ENCODE measurements around the gene SYTL3.

GRCh38 chr6:158751921-158752320, 102.1 kb downstream of the SYTL3 start:
- TF ChIP-seq CTCF (IDR thresholded peaks at IDR 0.05; ENCODE audit: control extremely low read depth in 1 of 3, insufficient read depth in 1 of 3, low read depth in 1 of 3, low read length in 3 of 3) (no peak), POLR2A (IDR thresholded peaks at IDR 0.05; ENCODE audit: control extremely low read depth in 1 of 2, low read depth in 2 of 2, low read length in 2 of 2) (no peak), RFX5 (IDR thresholded peaks at IDR 0.05; ENCODE audit: borderline replicate concordance, low read depth, low read length) (no peak), JUN (IDR thresholded peaks at IDR 0.05; ENCODE audit: low read depth, low read length) (no peak)
